GM21619 (cell line): ENCODE data around the gene RAD51B.
"Not testable (repeated sequence)": the region's sequence is repeated elsewhere in the genome, so short reads cannot be mapped to it uniquely, and the experiment has no call there.

Experiments
- ATAC-seq: cut with Tn5 transposase; IDR thresholded peaks from one replicate; pipeline ENCODE4 v1.9.1; 2021; ENCODE audit not compliant: unreplicated experiment

RAD51B gene

DNA sequence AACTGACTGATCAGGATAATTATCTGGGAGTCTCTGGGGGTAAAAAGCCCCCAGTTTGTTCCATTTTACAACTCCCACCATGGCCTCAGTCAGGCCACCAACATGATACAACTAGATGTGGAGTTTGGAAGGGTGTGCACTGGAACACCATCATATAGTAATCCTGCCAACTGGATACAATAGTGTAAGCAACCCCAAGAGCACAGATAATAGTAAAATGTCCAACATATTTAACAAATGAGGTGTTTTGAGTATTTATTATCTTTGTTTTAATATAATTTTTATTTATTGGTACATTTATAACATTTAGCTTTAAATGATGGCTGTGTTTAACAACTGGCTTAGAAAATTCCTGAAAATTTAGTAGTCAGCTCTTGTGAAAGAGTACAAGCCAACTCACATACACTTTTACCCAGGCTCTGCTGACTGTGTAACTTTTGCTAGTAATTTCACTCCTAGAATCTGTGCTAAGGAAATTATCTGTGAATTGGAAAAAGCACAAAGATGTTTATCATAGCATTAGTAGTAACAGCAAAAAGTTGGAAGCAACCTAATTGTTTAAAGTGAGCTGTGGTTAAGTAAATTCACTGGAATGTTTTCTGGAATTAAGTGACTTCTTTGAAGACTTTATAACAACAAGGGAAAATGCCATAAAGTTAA, 196.8 kb downstream of the RAD51B start:
- no peak for ATAC-seq

DNA sequence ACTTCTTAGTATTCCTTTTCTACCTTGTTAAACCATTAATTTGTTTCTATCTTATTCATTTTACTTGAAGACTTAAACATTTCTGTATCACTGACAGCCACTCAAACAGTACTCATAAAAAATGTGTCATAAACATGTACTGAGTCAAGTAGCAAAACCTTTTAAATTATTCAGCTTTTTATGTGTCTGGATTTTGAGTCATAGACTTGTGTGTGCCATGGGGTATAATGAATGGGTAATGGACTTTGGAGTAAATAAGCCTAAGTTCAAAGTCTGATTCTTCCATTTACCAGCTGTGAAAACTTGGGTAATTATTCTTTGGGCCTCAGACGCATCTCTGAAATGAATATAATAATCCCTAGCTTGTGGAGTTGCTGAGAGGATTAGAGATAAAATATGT, 199.0 kb downstream of the RAD51B start:
- ATAC-seq = no peak

DNA sequence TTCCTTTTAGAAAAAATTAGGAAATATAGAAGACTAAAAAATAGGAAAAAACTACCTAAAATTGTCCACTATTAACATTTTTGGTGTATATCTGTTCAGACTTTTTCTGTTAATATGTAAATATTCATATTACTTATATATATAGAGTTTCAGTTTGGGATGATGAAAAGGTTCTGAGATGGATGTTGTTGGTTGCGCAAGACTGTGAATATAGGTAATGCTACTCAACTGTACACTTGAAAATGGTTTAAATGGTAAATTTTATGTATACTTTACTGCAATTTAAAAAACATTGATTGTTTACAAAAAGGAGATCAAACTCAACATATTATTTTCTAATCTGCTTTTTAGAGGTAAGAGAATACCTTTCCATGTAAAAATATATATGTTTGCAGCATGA, 200.9 kb downstream of the RAD51B start:
- no peak for ATAC-seq

DNA sequence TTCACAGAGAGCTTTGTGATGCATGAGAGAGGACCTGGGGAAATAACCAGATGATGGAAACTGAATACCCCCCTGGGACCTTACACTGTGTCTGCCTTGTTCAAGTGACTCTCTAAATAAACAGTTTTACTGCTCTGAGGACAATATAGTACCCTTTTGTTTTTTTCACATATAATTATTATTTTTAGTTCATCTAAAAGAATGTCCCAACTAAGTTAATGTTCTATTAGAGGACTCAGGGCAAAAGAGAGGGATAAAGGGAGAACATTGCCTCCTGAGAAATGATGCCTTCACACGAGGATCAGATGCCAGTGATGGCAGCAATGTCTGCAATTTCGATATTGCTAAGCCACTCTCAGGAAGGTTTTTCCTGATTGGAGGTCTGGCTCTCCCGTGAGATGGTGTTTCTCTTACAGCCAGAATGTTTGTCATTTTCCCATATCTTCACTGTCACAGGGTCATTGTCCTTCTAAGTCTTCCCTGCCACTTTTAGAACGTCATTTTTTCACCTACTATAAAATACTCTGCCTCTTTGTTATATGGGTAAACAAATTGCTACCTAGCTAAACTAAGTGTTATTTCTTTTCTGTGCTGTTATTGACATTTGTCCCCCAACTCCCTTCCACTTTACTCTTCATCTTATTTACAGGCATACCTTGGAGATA, 201.6 kb downstream of the RAD51B start:
- ATAC-seq = no peak

DNA sequence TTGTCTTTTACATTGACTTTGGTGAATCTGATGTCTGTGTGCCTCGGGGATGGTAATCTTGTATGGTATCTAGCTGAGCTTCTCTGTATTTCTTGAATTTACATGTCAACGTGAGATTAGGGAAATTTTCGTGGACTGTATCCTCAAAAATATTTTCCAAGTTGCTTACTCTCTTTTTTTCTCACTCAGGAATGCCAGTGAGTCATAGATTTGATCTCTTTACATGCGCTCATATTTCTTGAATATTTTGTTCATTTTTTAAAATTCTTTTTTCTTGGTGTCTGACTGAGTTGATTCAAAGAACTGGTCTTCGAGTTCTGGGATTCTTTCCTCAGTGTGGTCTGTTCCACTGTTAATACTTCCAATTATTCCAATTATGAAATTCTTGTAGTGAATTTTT, 207.7 kb downstream of the RAD51B start:
- no peak for ATAC-seq

DNA sequence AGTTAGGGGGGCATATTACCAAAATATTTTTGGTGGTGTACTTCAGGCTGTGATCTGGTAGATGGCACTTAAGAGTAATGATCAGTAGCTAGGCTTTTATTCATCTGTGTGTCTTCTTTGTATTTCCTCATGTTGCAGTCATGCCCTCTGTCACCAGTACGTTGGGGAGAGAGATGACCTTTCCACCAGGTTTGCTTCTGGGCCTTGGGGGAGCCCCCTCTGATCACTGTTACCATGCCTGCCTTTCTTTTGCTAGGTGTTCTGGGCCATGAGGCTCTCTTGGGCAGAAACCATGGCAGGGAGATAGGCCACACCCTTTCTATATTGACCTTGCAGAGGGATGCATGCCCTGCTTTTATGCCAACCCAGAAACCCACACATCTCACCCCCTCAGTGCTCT, 208.5 kb downstream of the RAD51B start:
- no peak for ATAC-seq

DNA sequence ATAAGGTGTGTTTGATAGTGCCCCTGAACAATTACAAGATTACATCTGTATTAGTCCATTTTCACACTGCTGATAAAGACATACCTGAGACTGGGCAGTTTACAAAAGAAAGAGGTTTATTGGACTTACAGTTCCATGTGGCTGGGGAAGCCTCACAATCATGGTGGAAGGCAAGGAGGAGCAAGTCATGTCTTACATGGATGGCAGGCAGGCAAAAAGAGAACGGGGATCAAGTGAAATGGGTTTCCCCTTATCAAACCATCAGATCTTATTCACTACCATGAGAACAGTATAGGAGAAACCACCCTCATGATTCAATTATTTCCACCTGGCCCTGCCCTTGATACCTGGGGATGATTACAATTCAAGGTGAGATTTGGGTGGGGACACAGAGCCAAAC, 211.4 kb downstream of the RAD51B start:
- ATAC-seq = not testable (repeated sequence)

DNA sequence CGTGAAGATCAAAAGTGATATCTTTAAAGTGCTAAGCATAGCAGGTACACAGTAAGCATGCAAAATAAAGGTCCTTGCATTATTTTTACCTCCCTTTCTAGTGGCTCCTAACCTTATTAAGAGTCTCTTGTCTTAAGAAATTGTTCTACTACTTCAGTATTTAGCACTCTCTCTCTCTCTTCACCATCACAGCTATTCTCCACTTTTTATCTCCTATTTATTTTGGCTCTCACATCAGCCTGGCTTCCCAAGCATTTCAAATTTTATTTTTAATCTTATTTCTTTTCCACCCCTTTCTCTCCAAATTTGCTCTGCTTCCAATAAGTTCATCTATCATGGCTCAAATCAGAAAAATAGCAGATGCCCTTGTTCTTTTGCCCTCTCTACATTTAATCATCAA, 212.6 kb downstream of the RAD51B start:
- ATAC-seq = no peak

DNA sequence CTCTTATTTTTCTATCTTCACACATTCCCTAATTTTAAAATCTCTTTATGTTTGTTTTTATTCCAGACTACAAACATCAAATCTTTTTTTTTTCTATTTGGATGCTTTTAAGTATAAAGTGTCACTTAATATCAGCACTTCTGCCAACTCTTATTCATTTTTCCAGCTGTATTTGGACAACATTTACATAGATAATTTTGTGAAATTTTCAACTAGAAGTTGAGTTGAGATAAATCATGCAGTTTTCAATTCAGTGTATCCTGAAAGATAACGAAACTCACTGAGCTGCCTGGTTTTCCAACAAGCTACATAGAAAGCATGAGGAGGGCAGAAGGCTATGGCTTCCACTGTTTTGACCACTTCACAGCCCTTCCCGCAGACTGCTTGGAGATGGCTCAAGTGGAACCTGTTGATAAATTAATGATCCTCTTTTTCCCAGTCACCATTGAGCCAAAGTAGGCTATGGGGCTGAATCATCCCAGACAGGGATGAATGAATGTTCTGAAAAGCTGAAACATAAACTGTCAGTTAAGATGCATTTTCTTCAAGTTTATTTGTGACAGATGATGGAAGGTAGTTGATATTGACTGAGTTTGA, 213.9 kb downstream of the RAD51B start:
- ATAC-seq = no peak

DNA sequence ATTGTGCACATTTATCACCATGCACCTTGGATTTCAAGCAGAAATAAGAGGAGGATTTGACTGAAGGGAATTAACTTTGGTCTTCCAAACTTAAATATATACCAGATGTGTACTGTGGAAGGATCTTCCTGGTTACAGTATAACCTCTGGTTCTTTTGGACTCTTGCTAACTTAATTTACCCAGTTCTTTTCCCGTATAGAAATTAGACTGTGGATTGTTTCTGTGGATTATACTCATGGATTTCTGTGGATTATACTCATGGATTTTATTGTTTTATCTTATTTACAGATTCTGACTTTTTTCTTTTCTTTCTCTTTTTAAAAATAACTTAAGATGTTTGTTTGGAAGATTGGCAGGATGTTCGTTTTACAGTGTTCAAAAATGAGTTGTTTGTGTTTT, 215.3 kb downstream of the RAD51B start:
- ATAC-seq = no peak

DNA sequence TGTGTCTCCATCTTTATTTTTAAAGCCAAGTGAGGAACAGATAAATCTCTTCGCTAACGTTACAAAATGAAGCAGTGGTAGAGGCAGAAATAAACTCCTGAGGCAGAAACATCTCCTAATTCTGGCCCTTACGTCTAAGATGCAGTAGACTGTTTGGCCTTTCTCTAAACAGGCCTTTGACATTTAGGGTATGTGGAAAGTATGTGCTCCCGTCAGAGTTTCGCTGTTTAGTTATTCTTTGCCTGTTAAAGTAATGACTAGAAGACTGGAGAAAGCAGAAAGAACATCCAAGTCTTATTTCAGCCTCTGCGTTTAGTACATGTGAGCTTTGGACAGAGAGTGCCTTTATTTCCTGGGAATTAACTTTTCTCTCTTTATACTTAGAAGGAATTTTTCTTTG, 216.6 kb downstream of the RAD51B start:
- ATAC-seq = no peak

DNA sequence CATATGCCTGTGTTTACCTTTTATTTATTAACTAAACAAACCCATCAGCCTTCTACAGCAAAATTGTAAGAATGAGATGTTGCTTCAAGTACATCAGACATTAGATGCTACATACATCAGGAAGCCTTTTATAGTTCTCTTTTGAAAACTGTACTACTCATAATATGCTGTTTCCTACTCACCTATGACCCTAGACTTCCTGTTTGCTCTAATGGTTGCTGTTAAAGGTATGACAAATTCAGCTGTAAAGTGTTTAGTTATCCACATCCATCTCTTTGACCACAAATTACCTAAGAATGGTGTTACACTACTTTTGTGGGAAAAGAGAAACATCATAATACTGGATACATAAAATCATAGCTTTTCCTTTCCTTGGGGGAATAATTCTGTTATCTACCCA, 220.0 kb downstream of the RAD51B start:
- ATAC-seq = no peak

DNA sequence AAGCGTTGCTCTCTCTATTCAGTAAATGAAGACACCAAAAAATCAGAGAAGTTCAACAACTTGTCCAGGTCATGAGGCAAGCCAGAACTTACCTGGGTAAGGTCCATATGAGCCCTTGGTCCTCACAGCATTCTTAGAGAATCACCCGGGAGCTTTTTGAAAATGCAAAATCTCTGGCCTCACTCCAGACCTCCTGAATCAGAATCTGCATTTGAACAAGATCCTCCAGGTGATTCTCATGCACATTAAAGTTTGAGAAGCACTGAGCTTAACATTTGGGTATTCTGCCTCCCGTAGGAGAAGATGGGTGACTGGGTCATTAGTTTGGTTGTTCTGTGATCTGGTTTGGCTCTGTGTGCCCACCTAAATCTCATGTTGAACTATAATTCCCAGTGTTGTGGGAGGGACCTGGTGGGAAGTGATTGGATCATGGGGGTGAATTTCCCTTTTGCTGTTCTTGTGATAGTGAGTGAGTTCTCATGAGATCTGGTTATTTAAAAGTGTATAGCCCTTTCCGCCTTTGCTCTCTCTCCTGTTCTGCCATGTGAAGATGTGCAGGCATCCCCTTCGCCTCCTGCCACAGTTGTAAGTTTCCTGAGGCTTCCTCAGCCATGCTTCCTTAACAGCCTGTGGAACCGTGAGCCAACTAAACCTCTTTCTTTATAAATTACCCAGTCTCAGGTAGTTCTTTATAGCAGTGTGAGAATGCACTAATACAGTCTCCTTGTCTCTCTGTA, 221.2 kb downstream of the RAD51B start:
- no peak for ATAC-seq

DNA sequence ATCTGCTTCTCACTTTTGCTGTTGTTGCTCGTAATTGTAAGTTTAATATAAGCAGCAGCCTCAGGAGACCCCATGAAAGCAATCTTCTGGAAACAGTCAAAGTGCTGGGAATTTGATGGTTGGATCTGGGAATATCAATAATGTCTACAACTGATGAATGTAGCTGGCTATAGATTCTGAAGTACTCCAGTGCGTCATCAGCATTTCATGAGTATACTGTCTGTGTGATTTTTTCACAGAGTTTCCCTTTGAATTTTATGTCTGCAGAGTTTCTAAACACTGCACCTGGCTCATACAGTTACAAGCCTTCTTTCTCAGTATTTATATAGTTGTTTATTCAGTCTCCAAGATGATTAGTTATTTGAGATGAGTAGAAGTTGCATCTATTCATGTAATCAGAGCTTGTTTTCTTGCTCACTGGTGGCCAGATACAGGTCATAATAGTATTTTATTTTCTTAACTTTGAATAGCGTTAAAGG, 222.3 kb downstream of the RAD51B start:
- no peak for ATAC-seq

DNA sequence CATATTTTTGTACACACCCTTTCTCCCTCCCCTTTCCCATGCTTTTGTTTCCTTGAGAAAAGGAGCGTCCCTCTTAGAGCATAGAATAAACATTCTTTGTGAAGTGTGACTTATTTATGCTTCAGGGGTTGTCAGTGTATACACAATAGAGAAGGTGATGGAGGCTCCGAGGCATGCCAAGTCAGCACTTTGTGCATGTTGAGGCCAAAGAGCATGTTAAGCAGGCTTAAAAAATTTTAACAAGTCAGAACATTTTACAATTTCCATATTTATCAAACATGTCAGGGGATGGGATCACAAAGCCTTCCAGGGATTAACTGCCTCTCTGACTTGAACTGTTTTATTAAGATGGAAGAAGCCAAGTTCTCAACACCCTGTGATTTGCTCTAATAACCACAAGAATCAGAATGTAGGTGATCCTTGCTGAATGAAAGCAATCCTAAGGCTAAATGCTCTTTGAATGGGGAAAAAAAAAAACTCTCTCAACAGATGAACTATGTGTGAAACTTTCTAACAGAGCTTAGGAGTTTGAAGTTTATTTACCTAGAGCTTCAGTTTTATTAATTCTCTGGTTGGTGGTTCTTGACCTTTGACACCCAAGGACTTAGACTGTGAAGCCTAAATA, 223.1 kb downstream of the RAD51B start:
- ATAC-seq = no peak

DNA sequence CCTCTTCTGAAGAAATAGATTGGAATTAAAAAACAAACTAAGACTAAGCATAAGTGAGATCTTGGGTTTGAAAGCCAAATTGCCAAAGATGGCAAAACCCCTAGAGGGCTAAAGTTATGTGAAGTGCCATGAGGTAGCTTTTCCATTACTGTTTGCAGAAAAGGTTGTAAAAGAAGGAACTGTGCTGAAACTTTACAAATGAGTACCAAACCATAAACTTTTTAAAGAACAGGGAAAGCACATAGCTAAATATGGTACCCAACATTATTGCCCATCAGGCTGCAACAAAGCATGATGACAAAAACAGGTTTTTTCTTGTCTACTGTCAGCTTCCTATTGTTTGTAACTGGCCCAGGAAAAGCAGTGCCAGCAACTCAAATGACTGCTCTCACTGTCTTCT, 224.2 kb downstream of the RAD51B start:
- ATAC-seq = no peak

DNA sequence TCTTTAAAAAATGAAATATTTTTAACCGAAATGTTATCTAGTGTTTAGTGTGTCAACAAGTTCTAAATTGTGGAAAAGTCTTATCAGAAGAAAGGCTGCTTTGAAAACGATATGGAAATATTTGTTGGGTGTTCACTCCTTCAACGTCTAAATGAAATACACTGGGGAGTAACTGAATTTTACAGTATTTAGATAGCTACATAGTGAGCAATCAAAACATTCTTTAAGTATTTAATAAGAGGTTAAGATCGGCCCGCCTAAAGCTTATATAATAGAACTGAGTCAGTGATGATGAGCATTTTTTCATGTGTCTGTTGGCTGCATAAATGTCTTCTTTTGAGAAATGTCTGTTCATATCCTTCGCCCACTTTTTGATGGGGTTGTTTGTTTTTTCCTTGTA, 228.3 kb downstream of the RAD51B start:
- no peak for ATAC-seq

DNA sequence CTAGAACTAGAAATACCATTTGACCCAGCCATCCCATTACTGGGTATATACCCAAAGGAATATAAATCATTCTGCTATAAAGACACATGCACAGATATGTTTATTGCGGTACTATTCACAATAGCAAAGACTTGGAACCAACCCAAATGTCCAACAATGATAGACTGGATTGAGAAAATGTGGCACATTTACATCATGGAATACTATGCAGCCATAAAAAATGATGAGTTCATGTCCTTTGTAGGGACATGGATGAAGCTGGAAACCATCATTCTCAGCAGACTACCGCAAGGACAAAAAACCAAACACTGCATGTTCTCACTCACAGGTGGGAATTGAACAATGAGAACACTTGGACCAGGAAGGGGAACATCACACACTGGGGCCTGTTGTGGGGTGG, 229.2 kb downstream of the RAD51B start:
- not testable (repeated sequence) for ATAC-seq

DNA sequence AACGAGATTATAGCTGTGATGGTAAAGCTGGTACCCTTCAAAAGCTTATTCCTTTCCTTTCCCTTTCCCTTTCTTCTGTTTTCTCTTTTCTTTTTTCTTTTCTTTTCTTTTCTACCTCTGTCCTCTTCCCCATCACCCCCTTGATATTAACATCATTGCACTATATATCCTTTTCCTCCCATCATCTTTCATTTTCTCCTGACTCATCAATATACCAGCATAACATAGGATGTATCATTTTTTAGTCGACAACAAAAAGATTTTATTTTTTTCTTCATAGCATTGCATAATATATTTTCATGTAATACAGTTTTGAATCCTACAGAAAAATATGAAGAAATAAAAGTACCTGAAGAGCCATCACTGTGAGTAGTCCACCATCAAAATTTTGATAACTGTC, 230.6 kb downstream of the RAD51B start:
- ATAC-seq = no peak

DNA sequence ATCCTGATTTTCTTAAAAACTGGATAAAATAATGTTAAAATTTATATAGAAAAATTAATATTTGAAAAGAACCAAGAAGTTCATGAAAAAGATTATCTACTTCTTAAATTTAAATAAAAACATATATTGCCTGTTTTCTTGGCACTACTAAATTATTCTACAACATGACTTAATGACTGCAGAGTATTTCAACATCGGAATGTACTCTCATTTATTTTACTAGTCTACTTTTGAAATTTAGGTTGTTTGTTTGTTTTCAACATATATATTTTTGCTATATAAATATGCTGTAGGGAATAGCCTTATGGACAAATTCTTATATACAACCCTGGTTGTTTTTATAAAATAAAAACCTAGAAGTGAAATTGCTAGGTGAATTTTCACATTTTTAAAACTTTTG, 231.6 kb downstream of the RAD51B start:
- ATAC-seq = no peak

DNA sequence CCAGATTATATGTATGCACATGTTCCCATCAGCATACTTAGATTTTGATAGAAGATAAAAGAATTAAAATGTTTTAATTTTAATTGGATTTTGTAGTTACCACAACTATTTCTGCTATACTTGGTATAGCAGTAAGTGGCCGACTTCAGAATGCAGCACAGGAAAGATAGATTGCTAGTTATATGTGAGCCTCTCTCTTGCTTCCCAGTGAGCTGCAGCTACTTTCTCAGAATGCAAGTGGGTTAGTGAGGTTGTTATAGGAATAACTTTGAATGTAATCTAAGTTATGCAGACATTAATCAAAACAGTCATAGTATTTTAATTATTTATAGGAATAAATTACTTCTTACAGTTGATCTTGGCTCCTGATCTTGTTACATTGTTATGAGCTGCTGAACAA, 240.6 kb downstream of the RAD51B start:
- ATAC-seq = no peak
